Trophoblast cell (in vitro differentiated cells and primary cell): ENCODE results near the gene MLLT6.

Experiments
- DNase-seq, 2 donors: peaks; one replicate each; pipeline ENCODE4 v3.0.0-alpha.2; 2016
- H2AFZ ChIP-seq: 2 replicates; pipeline ENCODE4 v1.6.1; 2013; ENCODE audit warnings: low read length, moderate library complexity, mild to moderate bottlenecking; ENCODE audit not compliant: insufficient read depth, poor library complexity
- H2AK5ac ChIP-seq: 2 replicates; pipeline ENCODE4 v1.6.1; 2013; ENCODE audit warnings: mild to moderate bottlenecking, low read length
- H2BK120ac ChIP-seq: 2 replicates; pipeline ENCODE4 v1.6.1; 2013; ENCODE audit warnings: low read length, mild to moderate bottlenecking, moderate library complexity; ENCODE audit not compliant: insufficient read depth, poor library complexity
- H2BK12ac ChIP-seq: 2 replicates; pipeline ENCODE4 v1.6.1; 2013; ENCODE audit warnings: mild to moderate bottlenecking, low read length, moderate library complexity
- H2BK5ac ChIP-seq: 2 replicates; pipeline ENCODE4 v1.6.1; 2013; ENCODE audit warnings: low read length, low read depth, moderate library complexity, mild to moderate bottlenecking; ENCODE audit not compliant: poor library complexity
- H3K14ac ChIP-seq: 2 replicates; pipeline ENCODE4 v1.6.1; 2013; ENCODE audit warnings: mild to moderate bottlenecking, low read length
- H3K18ac ChIP-seq: 2 replicates; pipeline ENCODE4 v1.6.1; 2013; ENCODE audit warnings: mild to moderate bottlenecking, low read length
- H3K23ac ChIP-seq: 2 replicates; pipeline ENCODE4 v1.6.1; 2013; ENCODE audit warnings: low read length
- H3K27ac ChIP-seq: 2 replicates; pipeline ENCODE4 v1.5.1; 2013; ENCODE audit warnings: low read depth, mild to moderate bottlenecking, inconsistent platforms, low read length, moderate library complexity
- H3K27me3 ChIP-seq: 2 replicates; pipeline ENCODE4 v1.6.1; 2013; ENCODE audit warnings: inconsistent platforms, mild to moderate bottlenecking, low read length, moderate library complexity; ENCODE audit not compliant: insufficient read depth
- H3K36me3 ChIP-seq, 2 experiments: 1 replicate in 1 of 2; 2 replicates in 1 of 2; pipeline ENCODE4 v1.6.1; 2013; ENCODE audit warnings: low read length in 2 of 2, mild to moderate bottlenecking in 2 of 2, moderate library complexity in 1 of 2; ENCODE audit not compliant: insufficient read depth in 2 of 2, control insufficient read depth in 1 of 2
- H3K4ac ChIP-seq: 2 replicates; pipeline ENCODE4 v1.6.1; 2013; ENCODE audit warnings: low read depth, mild to moderate bottlenecking, low read length, moderate library complexity
- H3K4me1 ChIP-seq, 2 experiments: 1 replicate in 1 of 2; 2 replicates in 1 of 2; pipeline ENCODE4 v1.6.1; 2013; ENCODE audit warnings: low read length in 2 of 2, mild to moderate bottlenecking in 2 of 2, moderate library complexity in 1 of 2; ENCODE audit not compliant: insufficient read depth in 2 of 2, control insufficient read depth in 1 of 2
- H3K4me2 ChIP-seq: 2 replicates; pipeline ENCODE4 v1.6.1; 2013; ENCODE audit warnings: inconsistent platforms, mild to moderate bottlenecking, low read length, moderate library complexity
- H3K4me3 ChIP-seq: 2 replicates; pipeline ENCODE4 v1.5.1; 2013; ENCODE audit warnings: mild to moderate bottlenecking, low read depth, low read length, inconsistent platforms
- H3K79me1 ChIP-seq: one replicate; pipeline ENCODE4 v1.6.1; 2013; ENCODE audit warnings: low read length
- H3K79me2 ChIP-seq: 2 replicates; pipeline ENCODE4 v1.6.1; 2013; ENCODE audit warnings: low read length, mild to moderate bottlenecking; ENCODE audit not compliant: control insufficient read depth, insufficient read depth, poor library complexity
- H3K9ac ChIP-seq: 2 replicates; pipeline ENCODE4 v1.6.1; 2013; ENCODE audit warnings: mild to moderate bottlenecking, low read length
- H3K9me3 ChIP-seq: 2 replicates; pipeline ENCODE4 v1.6.1; 2013; ENCODE audit warnings: low read depth, mild to moderate bottlenecking, control low read depth, inconsistent platforms, low read length; ENCODE audit not compliant: insufficient read depth
- H4K12ac ChIP-seq: 2 replicates; pipeline ENCODE4 v1.6.1; 2013; ENCODE audit warnings: low read depth, mild to moderate bottlenecking, low read length, moderate library complexity
- H4K8ac ChIP-seq: 2 replicates; pipeline ENCODE4 v1.6.1; 2013; ENCODE audit warnings: low read depth, mild to moderate bottlenecking, low read length, moderate library complexity
- H4K91ac ChIP-seq: one replicate; pipeline ENCODE4 v1.6.1; 2013; ENCODE audit warnings: low read depth, mild to moderate bottlenecking, low read length, moderate library complexity
- WGBS: extraction: QIAGEN DNeasy Blood & Tissue Kit; methylation state at CpG from one replicate; pipeline ENCODE4 v1.1.7; 2013; ENCODE audit warnings: missing lambda C conversion rate; ENCODE audit not compliant: insufficient read length, insufficient coverage; ENCODE audit errors: extremely low coverage; 5-methylcytosine and 5-hydroxymethylcytosine counted together

Gene MLLT6

GRCh38 chr17:38750044-38750311, 44.9 kb downstream of the MLLT6 start:
- Histone ChIP-seq H3K27me3 (no peaks in the 10 kb centered on the region), H4K12ac (peak overlapping the region; percentile 64), H3K27ac (peak overlapping the region; percentile 31), H2BK12ac (no peak overlapping the region), H3K4me2 (peak overlapping the region; percentile 89), H3K14ac (peak overlapping the region; percentile 45), H3K79me2 (peaks cover 39% of the 10 kb centered on the region), H4K8ac (peak overlapping the region; percentile 82), H3K4ac (no peak overlapping the region), H3K23ac (no peak overlapping the region), H3K4me1 (peaks cover 15 to 24% of the 10 kb centered on the region in 2 experiments), H2AK5ac (no peak overlapping the region), H2AFZ (peak overlapping the region; percentile 74), H2BK5ac (no peak overlapping the region), H4K91ac (peak overlapping the region; percentile 1), H3K36me3 (peaks cover 10% of the 10 kb centered on the region in 2 experiments), H3K9ac (peak overlapping the region; percentile 59), H3K4me3 (peak overlapping the region; percentile 70), H3K79me1 (peaks cover 30% of the 10 kb centered on the region), H3K9me3 (no peaks in the 10 kb centered on the region), H2BK120ac (peak overlapping the region; percentile 0), H3K18ac (no peak overlapping the region)
- DNase-seq: no peak
- WGBS: no CpG with 5 or more reads among the region's 12 CpGs

GRCh38 chr17:38750312-38751121, 45.4 kb downstream of the MLLT6 start:
- no peak overlapping the region for H3K4ac ChIP-seq
- no peak overlapping the region for H3K14ac ChIP-seq
- H3K9ac ChIP-seq: no peak overlapping the region
- no peak overlapping the region for H2BK5ac ChIP-seq
- H3K79me2 ChIP-seq: peaks cover 38% of the 10 kb centered on the region
- no CpG with 5 or more reads among the region's 28 CpGs for WGBS
- peak overlapping the region; percentile 1 for H4K91ac ChIP-seq
- H3K79me1 ChIP-seq: peaks cover 30% of the 10 kb centered on the region
- no peak overlapping the region for H2BK120ac ChIP-seq
- no peak overlapping the region for H3K18ac ChIP-seq
- no peak overlapping the region for H4K12ac ChIP-seq
- H3K4me2 ChIP-seq: peak overlapping the region; percentile 89
- H3K27me3 ChIP-seq: no peaks in the 10 kb centered on the region
- DNase-seq: peak; percentile 47 to 66
- peaks cover 12 to 15% of the 10 kb centered on the region in 2 experiments for H3K36me3 ChIP-seq
- H3K4me3 ChIP-seq: no peak overlapping the region
- no peak overlapping the region for H3K23ac ChIP-seq
- H2AK5ac ChIP-seq: no peak overlapping the region
- H3K4me1 ChIP-seq: peaks cover 15 to 24% of the 10 kb centered on the region in 2 experiments
- H3K27ac ChIP-seq: no peak overlapping the region
- H2AFZ ChIP-seq: no peak overlapping the region
- H4K8ac ChIP-seq: peak overlapping the region; percentile 2
- H2BK12ac ChIP-seq: no peak overlapping the region
- H3K9me3 ChIP-seq: no peaks in the 10 kb centered on the region

GRCh38 chr17:38751144-38751807, 46.2 kb downstream of the MLLT6 start:
- H4K12ac ChIP-seq: no peak overlapping the region

GRCh38 chr17:38751808-38752307, 46.8 kb downstream of the MLLT6 start:
- no peak overlapping the region for H2BK12ac ChIP-seq
- peak; percentile 77 to 88 for DNase-seq
- H2AK5ac ChIP-seq: no peak overlapping the region
- peak overlapping the region; percentile 89 for H3K4me3 ChIP-seq
- H3K4me2 ChIP-seq: peak overlapping the region; percentile 94
- H3K9me3 ChIP-seq: no peaks in the 10 kb centered on the region
- H3K14ac ChIP-seq: peak overlapping the region; percentile 12
- no peak overlapping the region for H2BK120ac ChIP-seq
- H3K4me1 ChIP-seq: peaks cover 8 to 13% of the 10 kb centered on the region in 2 experiments
- H2AFZ ChIP-seq: peak overlapping the region; percentile 67
- no peak overlapping the region for H4K91ac ChIP-seq
- no peak overlapping the region for H3K4ac ChIP-seq
- H3K79me2 ChIP-seq: peaks cover 27% of the 10 kb centered on the region
- peaks cover 30% of the 10 kb centered on the region for H3K79me1 ChIP-seq
- peak overlapping the region; percentile 28 for H3K27ac ChIP-seq
- no peak overlapping the region for H4K12ac ChIP-seq
- H3K18ac ChIP-seq: no peak overlapping the region
- H3K9ac ChIP-seq: peak overlapping the region; percentile 42
- peak overlapping the region; percentile 30 for H4K8ac ChIP-seq
- H3K27me3 ChIP-seq: no peaks in the 10 kb centered on the region
- no peak overlapping the region for H2BK5ac ChIP-seq
- WGBS: no CpG with 5 or more reads among the region's 44 CpGs
- no peak overlapping the region for H3K23ac ChIP-seq
- peaks cover 20 to 23% of the 10 kb centered on the region in 2 experiments for H3K36me3 ChIP-seq

More at GRCh38 chr17:38751144-38751807, 46.2 kb downstream of the MLLT6 start:
- Histone ChIP-seq H3K14ac (no peak overlapping the region), H3K4ac (no peak overlapping the region), H3K27me3 (no peaks in the 10 kb centered on the region), H3K36me3 (peaks cover 17 to 20% of the 10 kb centered on the region in 2 experiments), H3K9ac (no peak overlapping the region), H4K8ac (no peak overlapping the region), H2AK5ac (no peak overlapping the region), H3K27ac (no peak overlapping the region), H2BK120ac (no peak overlapping the region), H3K79me1 (peaks cover 30% of the 10 kb centered on the region), H3K4me1 (peaks cover 12 to 19% of the 10 kb centered on the region in 2 experiments), H3K4me2 (peak overlapping the region; percentile 89), H3K9me3 (no peaks in the 10 kb centered on the region), H2BK5ac (no peak overlapping the region), H3K4me3 (no peak overlapping the region), H3K79me2 (peaks cover 32% of the 10 kb centered on the region), H3K18ac (no peak overlapping the region), H4K91ac (no peak overlapping the region), H2AFZ (no peak overlapping the region), H2BK12ac (no peak overlapping the region), H3K23ac (no peak overlapping the region)
- DNase-seq: no peak
- no CpG with 5 or more reads among the region's 10 CpGs for WGBS
